Stimulated activated CD4-positive, alpha-beta T cell treated with anti-CD3 and anti-CD28 coated beads, Interleukin-4, amount 100 ng/mL, for 4 hours (primary cell): ENCODE results near the gene MEF2A.
"Not testable (repeated sequence)": the region's sequence is repeated elsewhere in the genome, so short reads cannot be mapped to it uniquely, and the experiment has no call there.

Experiments used
- DNase-seq, 2 experiments: peaks; one replicate each; pipeline ENCODE4 v3.0.0-alpha.2; 2020

Gene MEF2A

GRCh38 chr15:99651023-99651807, 85.4 kb downstream of the MEF2A start:
- DNase-seq = no peak

GRCh38 chr15:99656205-99656604, 90.4 kb downstream of the MEF2A start:
- DNase-seq = no peak

DNA sequence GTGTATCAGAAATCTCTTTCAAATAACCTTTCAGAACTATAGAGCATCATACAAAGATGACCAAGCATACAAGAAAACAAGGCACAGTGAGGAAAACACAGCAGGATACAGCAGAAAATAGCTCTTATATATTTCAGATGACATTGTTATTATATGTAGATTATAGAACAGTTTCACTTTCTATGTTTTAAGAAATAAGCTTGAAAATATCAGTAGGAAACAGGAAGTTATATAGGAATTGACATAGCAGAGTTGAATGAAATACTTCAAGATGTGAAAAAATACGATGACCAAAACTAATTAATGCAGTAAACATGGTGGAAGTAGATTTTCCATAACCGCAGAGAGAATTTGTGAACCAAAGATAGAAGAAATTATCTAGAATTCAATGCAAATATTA, 92.2 kb downstream of the MEF2A start:
- DNase-seq = no peak

- no peak for DNase-seq
These were observed 97.1 kb downstream of the MEF2A start for GRCh38 chr15:99662903-99663302.

DNA sequence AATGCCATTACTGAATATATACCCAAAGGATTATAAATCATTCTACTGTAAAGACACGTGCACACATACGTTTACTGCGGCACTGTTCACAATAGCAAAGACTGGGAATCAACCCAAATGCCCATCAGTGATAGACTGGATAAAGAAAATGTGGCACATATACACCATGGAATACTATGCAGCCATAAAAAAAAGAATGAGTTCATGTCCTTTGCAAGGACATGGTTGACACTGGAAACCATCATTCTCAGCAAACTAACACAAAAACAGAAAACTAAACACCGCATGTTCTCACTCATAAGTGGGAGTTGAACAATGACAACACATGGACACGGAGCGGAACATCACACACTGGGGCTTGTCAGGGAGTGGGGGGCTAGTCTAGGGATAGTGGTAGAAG, 100.3 kb downstream of the MEF2A start:
- DNase-seq = not testable (repeated sequence)

- no peak for DNase-seq
These were observed 102.9 kb downstream of the MEF2A start for GRCh38 chr15:99668533-99669182.

GRCh38 chr15:99669250-99669649, 103.5 kb downstream of the MEF2A start:
- DNase-seq = no peak

DNA sequence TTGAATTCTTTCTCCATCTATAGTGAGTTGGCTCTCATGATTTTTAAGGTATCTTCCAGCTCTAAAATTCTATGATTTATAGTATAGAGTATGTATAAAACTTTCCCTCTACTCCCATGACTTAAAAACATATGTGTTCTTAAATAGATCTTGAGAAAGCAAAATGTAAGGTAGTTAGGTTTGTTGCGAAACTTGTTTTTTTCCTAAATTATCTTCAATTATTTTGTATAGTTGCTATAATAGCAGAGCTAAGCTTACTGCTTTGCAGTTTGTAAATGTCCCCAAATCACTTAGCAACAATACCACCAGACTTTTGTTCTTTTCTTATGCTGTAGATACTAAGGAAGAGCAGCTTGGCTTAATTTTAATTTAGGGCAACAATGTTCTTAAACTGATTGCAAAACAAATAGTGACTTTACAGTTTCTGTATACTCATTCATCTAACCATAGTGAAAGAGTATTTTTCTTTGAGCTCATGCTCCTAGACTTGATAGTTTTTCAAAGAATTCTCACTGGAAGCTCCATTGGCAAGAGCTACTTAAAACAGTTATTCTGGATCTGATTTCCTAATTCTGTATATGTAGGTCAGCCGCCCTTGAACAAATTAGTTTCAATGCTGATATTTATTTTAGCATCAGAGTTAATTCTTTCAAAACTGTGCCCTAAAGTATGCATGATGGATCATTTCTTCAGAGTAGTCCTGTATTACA, 106.3 kb downstream of the MEF2A start:
- no peak for DNase-seq

GRCh38 chr15:99673111-99673510, 107.3 kb downstream of the MEF2A start:
- no peak for DNase-seq

GRCh38 chr15:99674279-99674678, 108.5 kb downstream of the MEF2A start:
- no peak for DNase-seq

DNA sequence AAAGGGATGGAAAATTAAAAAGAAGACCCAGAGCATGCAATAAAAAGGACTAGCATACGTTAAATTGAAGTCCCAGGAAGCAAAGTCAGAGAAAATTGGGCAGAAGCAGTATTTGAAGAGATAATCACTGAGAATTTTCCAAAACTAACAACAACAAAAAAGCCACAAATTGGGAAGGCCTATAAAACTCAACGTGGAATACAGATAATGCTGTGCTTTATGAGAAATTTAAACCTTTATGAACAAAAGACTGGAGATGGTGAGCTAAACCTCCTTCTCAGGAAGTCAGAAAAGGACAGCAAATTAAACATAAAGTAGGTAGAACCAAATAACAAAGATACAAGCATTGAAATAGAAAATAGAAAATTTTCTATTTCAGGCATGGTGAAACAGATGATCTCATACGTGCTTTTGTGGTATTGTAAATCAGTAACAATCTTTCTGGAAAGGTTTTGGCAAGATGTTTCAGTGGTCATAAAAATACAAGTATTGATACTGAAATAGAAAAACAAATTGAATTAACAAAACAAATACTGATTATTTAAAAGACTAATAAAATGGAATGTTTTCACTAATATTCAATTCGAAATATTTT, 111.9 kb downstream of the MEF2A start:
- no peak for DNase-seq

GRCh38 chr15:99680276-99680675, 114.5 kb downstream of the MEF2A start:
- DNase-seq = no peak

GRCh38 chr15:99681990-99682389, 116.2 kb downstream of the MEF2A start:
- no peak for DNase-seq

GRCh38 chr15:99682455-99682854, 116.7 kb downstream of the MEF2A start:
- DNase-seq = no peak

- no peak for DNase-seq
These were observed 117.4 kb downstream of the MEF2A start for GRCh38 chr15:99683000-99683670.

- no peak for DNase-seq
These were observed 120.5 kb downstream of the MEF2A start for GRCh38 chr15:99686290-99686689.

GRCh38 chr15:99692825-99693224, 127.0 kb downstream of the MEF2A start:
- DNase-seq = no peak

DNA sequence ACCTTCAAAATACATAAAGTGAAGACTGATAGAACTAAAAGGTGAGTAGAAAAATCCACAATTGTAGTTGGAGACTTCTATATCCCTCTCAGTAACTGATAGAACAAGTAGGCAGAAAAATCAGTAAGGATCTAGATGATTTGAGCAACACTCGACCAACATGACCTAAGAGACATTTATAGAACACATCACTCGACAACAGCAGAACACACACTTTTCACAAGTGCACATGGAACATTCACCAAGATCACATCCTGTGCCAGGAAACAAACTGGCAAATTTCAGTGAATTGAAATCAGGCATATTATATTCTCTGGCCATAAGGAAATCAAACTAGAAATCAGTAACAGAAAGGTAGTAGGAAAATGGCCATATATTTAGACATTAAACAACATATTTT, 130.3 kb downstream of the MEF2A start:
- DNase-seq = no peak

- no peak for DNase-seq
These were observed 137.3 kb downstream of the MEF2A start for GRCh38 chr15:99702895-99703602.

DNA sequence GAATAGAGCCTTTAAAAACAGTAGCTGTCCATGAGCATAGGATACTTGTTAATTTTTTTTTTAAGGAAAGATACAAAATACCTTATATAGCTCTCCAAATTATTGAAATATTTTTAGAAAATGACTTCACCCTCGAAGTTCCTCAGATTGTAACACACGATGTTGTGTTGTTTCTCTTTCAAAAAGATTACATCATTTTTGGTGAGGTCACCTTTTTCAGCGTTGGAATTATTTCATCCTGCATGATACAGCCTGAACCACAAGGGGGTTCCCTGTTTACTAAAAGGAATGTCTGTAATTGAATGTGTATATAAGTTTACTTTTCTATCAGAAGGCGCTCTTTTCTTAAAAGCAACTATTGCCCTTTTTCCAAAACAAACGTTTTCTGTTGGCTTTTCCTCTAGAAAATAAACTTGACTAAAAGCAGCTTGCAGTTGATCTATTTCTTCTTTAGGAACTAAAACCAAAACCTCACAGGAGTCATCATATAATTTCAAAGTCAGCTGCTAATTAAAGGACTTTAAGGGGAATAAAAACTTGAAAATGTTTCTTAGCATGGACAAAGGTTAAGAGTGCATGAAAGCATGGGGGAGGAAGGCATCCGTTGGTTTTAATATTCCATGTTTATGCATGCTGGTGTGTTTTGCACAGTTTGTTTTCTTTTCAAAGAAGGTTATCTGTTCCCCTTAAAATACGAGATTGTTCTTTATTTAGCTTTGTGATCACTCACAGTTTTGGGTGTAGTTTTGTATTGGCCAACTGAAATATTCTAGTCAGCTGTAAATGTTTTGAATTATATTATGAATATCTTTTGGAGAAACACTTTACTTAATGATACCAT, 138.0 kb downstream of the MEF2A start:
- DNase-seq = no peak

DNA sequence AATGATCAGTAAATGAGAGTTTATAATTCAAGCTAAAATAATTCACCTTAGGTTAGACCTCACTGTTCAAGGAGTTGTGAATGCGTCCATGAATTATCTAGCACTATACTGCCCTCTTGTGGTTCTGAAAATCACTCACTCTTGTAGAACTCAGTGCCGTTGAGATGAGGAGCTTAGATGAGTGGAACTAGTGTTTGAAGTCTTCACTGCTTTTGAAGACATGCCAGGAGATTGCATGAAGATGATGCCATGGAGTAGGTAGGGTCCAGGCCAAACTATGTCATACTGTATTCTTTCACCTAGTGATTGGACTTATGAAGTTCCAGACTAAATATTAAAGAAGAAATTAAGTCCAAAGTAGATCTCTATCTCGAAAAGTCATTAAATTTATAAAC, 138.7 kb downstream of the MEF2A start:
- DNase-seq = no peak
